Uterus (tissue), 4 donors: Measurements from ENCODE around the gene PANX2. TPM values are rescaled to one million over a fixed set of nuclear protein-coding genes. Genes with fewer than 3 reads are reported as not detected.

Source experiments
- DNase-seq, 2 donors: peaks; one replicate each; pipeline ENCODE4 v3.0.0-alpha.2; 2019 to 2020
- H3K27ac ChIP-seq, 2 donors: fragments of 200-600 bp; sonication (generic); 1 replicate in 1 of 2; 2 replicates in 1 of 2; pipeline ENCODE4 v1.5.1; 2016 to 2018
- H3K27me3 ChIP-seq, 2 donors: fragments of 200-600 bp; sonication (generic); one replicate each; pipeline ENCODE4 v1.5.1; 2018 to 2019; ENCODE audit warnings: control low read depth in 1 of 2
- H3K36me3 ChIP-seq, 2 donors: fragments of 200-600 bp; sonication (generic); one replicate each; pipeline ENCODE4 v1.5.1; 2019; ENCODE audit warnings: control low read depth in 1 of 2
- H3K4me1 ChIP-seq, 2 donors: fragments of 200-600 bp; sonication (generic); one replicate each; pipeline ENCODE4 v1.5.1; 2018 to 2019; ENCODE audit warnings: control low read depth in 1 of 2
- H3K4me3 ChIP-seq, 2 donors: fragments of 200-600 bp; sonication (generic); 1 replicate in 1 of 2; 2 replicates in 1 of 2; pipeline ENCODE4 v1.5.1; 2018 to 2019; ENCODE audit warnings: mild to moderate bottlenecking in 1 of 2
- H3K9me3 ChIP-seq, 2 donors: fragments of 200-600 bp; sonication (generic); one replicate each; pipeline ENCODE4 v1.5.1; 2019; ENCODE audit warnings: control low read depth in 1 of 2
- CTCF ChIP-seq, 4 experiments: fragments of 200-600 bp in 2 of 4; fragments of 450-650 bp in 2 of 4; sonication (generic) in 2 of 4; IDR thresholded peaks; one replicate each; pipeline ENCODE4 v1.5.1; 2016 to 2019; ENCODE audit warnings: antibody characterized with exemption in 4 of 4, mild to moderate bottlenecking in 2 of 4, moderate library complexity in 1 of 4
- POLR2A ChIP-seq, 2 donors: fragments of 450-650 bp; IDR thresholded peaks; one replicate each; pipeline ENCODE4 v1.6.1; 2016; ENCODE audit warnings: antibody characterized with exemption in 2 of 2, mild to moderate bottlenecking in 1 of 2, moderate library complexity in 1 of 2
- intact Hi-C: fragments of 100-400 bp; cut with DNase I; formaldehyde crosslinking; loops from one replicate; pipeline ENCODE4 v1.15.1; 2023; ENCODE audit warnings: low total_unique reads
- total RNA-seq, 4 donors: library from RNA; depleted of rRNA in 3 of 4; stranded (reverse); fragments of >200 nt in 3 of 4; gene quantifications; one replicate each; pipeline versions ENCODE4 v1.1.0 to v1.2.4, GENCODE V29; 2014 to 2023
- donor health status: DM: yes; HTN: yes; CAD: no.

PANX2 gene
- total RNA-seq, 4 donors from 2014 or later = 0.35 to 0.43 TPM; not detected in 2

- H3K4me1 ChIP-seq = peaks cover 0 to 9% of the 10 kb centered on the region in 2 donors
- intact Hi-C loops = loop anchor here (10.0 kb wide), 1 partner anchor 283 kb away; no protein-coding TSS in a partner anchor
- no peaks in the 10 kb centered on the region for H3K9me3 ChIP-seq
- H3K27me3 ChIP-seq = no peaks in the 10 kb centered on the region
- DNase-seq = peak in 1 of 2 donors; percentile 15
- H3K36me3 ChIP-seq = no peaks in the 10 kb centered on the region
- H3K27ac ChIP-seq = no peak overlapping the region
- TF ChIP-seq POLR2A (IDR thresholded peaks at IDR 0.05) (no peak), CTCF (IDR thresholded peaks at IDR 0.05) (no peak)
- no peak overlapping the region for H3K4me3 ChIP-seq
Observed at GRCh38 chr22:50207383-50208140, 37.0 kb downstream of the PANX2 start.

- no peak for TF ChIP-seq CTCF (IDR thresholded peaks at IDR 0.05)
- Histone ChIP-seq H3K9me3 (no peaks in the 10 kb centered on the region), H3K27me3 (no peaks in the 10 kb centered on the region), H3K36me3 (no peaks in the 10 kb centered on the region), H3K4me1 (peaks cover 0 to 9% of the 10 kb centered on the region in 2 donors), H3K4me3 (no peak overlapping the region), H3K27ac (no peak overlapping the region)
- intact Hi-C loops = loop anchor here (10.0 kb wide), 1 partner anchor 284 kb away; no protein-coding TSS in a partner anchor
- DNase-seq = no peak
Observed at GRCh38 chr22:50208430-50208938, 38.0 kb downstream of the PANX2 start.

GRCh38 chr22:50208939-50209892 is 38.7 kb downstream of the PANX2 start:
- Histone ChIP-seq H3K9me3 (no peaks in the 10 kb centered on the region), H3K4me1 (peaks cover 0 to 9% of the 10 kb centered on the region in 2 donors), H3K4me3 (no peak overlapping the region), H3K27ac (peak overlapping the region in 1 of 2 donors; percentile 29), H3K36me3 (no peaks in the 10 kb centered on the region), H3K27me3 (no peaks in the 10 kb centered on the region)
- TF ChIP-seq POLR2A (IDR thresholded peaks at IDR 0.05) (no peak), CTCF (IDR thresholded peaks at IDR 0.05) (no peak)
- peak in 1 of 2 donors; percentile 20 for DNase-seq
- intact Hi-C loops = loop anchor here (10.0 kb wide), 1 partner anchor 284 kb away; no protein-coding TSS in a partner anchor

- intact Hi-C loops = loop anchor here (10.0 kb wide), 1 partner anchor 285 kb away; no protein-coding TSS in a partner anchor
- no peaks in the 10 kb centered on the region for H3K9me3 ChIP-seq
- no peaks in the 10 kb centered on the region for H3K36me3 ChIP-seq
- no peak overlapping the region for H3K4me3 ChIP-seq
- no peak for TF ChIP-seq POLR2A (IDR thresholded peaks at IDR 0.05)
- TF ChIP-seq CTCF (IDR thresholded peaks at IDR 0.05) = peak; percentile 74 to 81 (median 76)
- H3K27ac ChIP-seq = peak overlapping the region in 1 of 2 donors; percentile 29
- no peaks in the 10 kb centered on the region for H3K27me3 ChIP-seq
- peaks cover 0 to 9% of the 10 kb centered on the region in 2 donors for H3K4me1 ChIP-seq
- DNase-seq = peak; percentile 65 to 73
Observed at GRCh38 chr22:50209893-50210292, 39.4 kb downstream of the PANX2 start.
